Astrocyte of the cerebellum (primary cell): ENCODE data around the gene PRDM16.
A peak's percentile ranks its signal among the peaks of the same experiment; 100 is the strongest.

ENCODE experiments used
- DNase-seq: peaks from one replicate; pipeline ENCODE4 v3.0.0-alpha.2; 2011; ENCODE audit warnings: low read depth
- H3K4me3 ChIP-seq: 2 replicates; pipeline ENCODE4 v1.5.1; 2011; ENCODE audit warnings: mild to moderate bottlenecking, low read depth, low read length, moderate library complexity
- CTCF ChIP-seq: IDR thresholded peaks from 2 replicates; pipeline ENCODE4 v1.5.1; 2012; ENCODE audit warnings: low read length, low read depth, moderate library complexity, mild to moderate bottlenecking; ENCODE audit errors: missing control alignments
- in situ Hi-C: cut with HindIII; loops from 2 replicates; pipeline ENCODE4 v1.10.0; 2017; ENCODE audit warnings: low sequenced_read_pairs

Gene PRDM16

GRCh38 chr1:3410142-3410925 lies 341.3 kb downstream of the PRDM16 start:
- peak; percentile 75 for TF ChIP-seq CTCF
- peak; percentile 28 for DNase-seq
- no peak overlapping the region for H3K4me3 ChIP-seq
- in situ Hi-C loops: no loop called here

- no peak for DNase-seq
- in situ Hi-C loops: no loop called here
- no peak overlapping the region for H3K4me3 ChIP-seq
- no peak for TF ChIP-seq CTCF
Measured at GRCh38 chr1:3411806-3412205, 342.8 kb downstream of the PRDM16 start.

- in situ Hi-C loops: no loop called here
- no peak overlapping the region for H3K4me3 ChIP-seq
- no peak for TF ChIP-seq CTCF
- DNase-seq: no peak
Measured at GRCh38 chr1:3412376-3412775, 343.4 kb downstream of the PRDM16 start.

GRCh38 chr1:3413975-3414710 lies 345.1 kb downstream of the PRDM16 start:
- DNase-seq: no peak
- TF ChIP-seq CTCF: peak; percentile 5
- in situ Hi-C loops: no loop called here

GRCh38 chr1:3415260-3416090 lies 346.5 kb downstream of the PRDM16 start:
- in situ Hi-C loops: no loop called here
- DNase-seq: no peak
- TF ChIP-seq CTCF: no peak
- no peak overlapping the region for H3K4me3 ChIP-seq

More at GRCh38 chr1:3413975-3414710, 345.1 kb downstream of the PRDM16 start:
- H3K4me3 ChIP-seq: no peak overlapping the region

- DNase-seq: no peak
- TF ChIP-seq CTCF: no peak
- in situ Hi-C loops: no loop called here
- no peak overlapping the region for H3K4me3 ChIP-seq
Measured at GRCh38 chr1:3417082-3417739, 348.2 kb downstream of the PRDM16 start.
